Measurements from ENCODE around the gene PEX11B. TPM values are rescaled to one million over a fixed set of nuclear protein-coding genes. Genes with fewer than 3 reads are reported as not detected.

The PEX11B gene
- total RNA-seq, 1 experiment from 2014 or later, result 13.7 TPM

DNA sequence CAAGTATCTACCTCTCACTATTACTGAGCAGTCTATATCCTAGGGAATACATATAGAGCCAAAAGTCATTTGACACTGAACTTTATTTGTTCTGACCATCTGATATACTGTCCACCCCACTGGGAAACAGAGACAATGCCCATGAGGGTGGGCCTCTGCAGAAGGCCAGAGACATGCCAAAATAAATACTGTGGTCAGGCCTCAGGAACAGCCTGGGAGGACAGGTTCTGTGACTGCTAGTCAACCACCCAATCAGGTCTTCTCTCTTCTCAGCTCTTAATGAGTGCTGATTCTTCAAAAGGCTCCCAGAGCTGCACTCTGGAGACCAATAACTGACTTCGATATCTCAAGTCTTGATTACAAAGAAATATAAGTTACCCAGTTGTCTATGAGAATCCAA is 27.4 kb downstream of the PEX11B start:
- H3T11ph ChIP-seq (ENCODE audit: low read length), result no peak overlapping the region
- H3K23ac ChIP-seq (ENCODE audit: insufficient read length, low read depth, low read length), result no peak overlapping the region
- no peaks in the 10 kb centered on the region for H3K9me3 ChIP-seq (ENCODE audit: control insufficient read depth, low read depth, low read length)
- Mint-ChIP-seq H3K9me3 (no peaks in the 10 kb centered on the region), H3K27ac (no peak overlapping the region; a peak in 1 of 7 replicates), H3K36me3 (ENCODE audit: insufficient read depth in 1 of 3, low read depth in 3 of 3) (no peaks in the 10 kb centered on the region), H3K4me3 (no peak overlapping the region), H3K27me3 (ENCODE audit: low read depth) (peaks cover 11% of the 10 kb centered on the region), H3K4me1 (peaks cover 23% of the 10 kb centered on the region in 2 experiments)
- H3K79me1 ChIP-seq (ENCODE audit: insufficient read depth, low read depth, low read length, poor library complexity, severe bottlenecking), result no peaks in the 10 kb centered on the region
- no peak overlapping the region for H2AFZ ChIP-seq (ENCODE audit: low read length)
- H3K9ac ChIP-seq (ENCODE audit: extremely low read depth, insufficient read length, low read length), result no peak overlapping the region
- H3K18ac ChIP-seq (ENCODE audit: insufficient read length, low read depth, low read length), result no peak overlapping the region
- H3K23me2 ChIP-seq (ENCODE audit: insufficient read length, low read depth, low read length, poor library complexity, severe bottlenecking), result peaks cover 4% of the 10 kb centered on the region
- no peaks in the 10 kb centered on the region for H3K4me1 ChIP-seq (ENCODE audit: insufficient read depth, low read length)
- no peak overlapping the region for H3K4me2 ChIP-seq (ENCODE audit: insufficient read depth, insufficient read length, low read length)
- no peaks in the 10 kb centered on the region for H3K79me2 ChIP-seq (ENCODE audit: insufficient read depth, low read length)
- no peak overlapping the region for H3K14ac ChIP-seq (ENCODE audit: insufficient read depth, low read length)
- no peak for DNase-seq
- no peak overlapping the region for H2BK12ac ChIP-seq (ENCODE audit: insufficient read length, low read depth, low read length)
- no peak overlapping the region for H2BK120ac ChIP-seq (ENCODE audit: low read depth, low read length, poor library complexity, severe bottlenecking)
- H2BK20ac ChIP-seq (ENCODE audit: low read depth, low read length, poor library complexity, severe bottlenecking), result no peak overlapping the region
- no peak overlapping the region for H4K5ac ChIP-seq (ENCODE audit: insufficient read length, low read depth, low read length)
- no peak overlapping the region for H4K8ac ChIP-seq (replicated peaks; ENCODE audit: insufficient read length, low read depth, low read length)
- no peak overlapping the region for H3K4ac ChIP-seq (ENCODE audit: low read depth, low read length)
- no peak overlapping the region for H2AK5ac ChIP-seq (ENCODE audit: insufficient read length, low read length)
- H3K27me3 ChIP-seq (ENCODE audit: insufficient read depth, low read length), result no peaks in the 10 kb centered on the region
- WGBS (ENCODE audit: extremely low coverage, insufficient read length, low lambda C conversion rate), result no CpG with 5 or more reads among the region's 1 CpG
- TF ChIP-seq, protein P1, sequence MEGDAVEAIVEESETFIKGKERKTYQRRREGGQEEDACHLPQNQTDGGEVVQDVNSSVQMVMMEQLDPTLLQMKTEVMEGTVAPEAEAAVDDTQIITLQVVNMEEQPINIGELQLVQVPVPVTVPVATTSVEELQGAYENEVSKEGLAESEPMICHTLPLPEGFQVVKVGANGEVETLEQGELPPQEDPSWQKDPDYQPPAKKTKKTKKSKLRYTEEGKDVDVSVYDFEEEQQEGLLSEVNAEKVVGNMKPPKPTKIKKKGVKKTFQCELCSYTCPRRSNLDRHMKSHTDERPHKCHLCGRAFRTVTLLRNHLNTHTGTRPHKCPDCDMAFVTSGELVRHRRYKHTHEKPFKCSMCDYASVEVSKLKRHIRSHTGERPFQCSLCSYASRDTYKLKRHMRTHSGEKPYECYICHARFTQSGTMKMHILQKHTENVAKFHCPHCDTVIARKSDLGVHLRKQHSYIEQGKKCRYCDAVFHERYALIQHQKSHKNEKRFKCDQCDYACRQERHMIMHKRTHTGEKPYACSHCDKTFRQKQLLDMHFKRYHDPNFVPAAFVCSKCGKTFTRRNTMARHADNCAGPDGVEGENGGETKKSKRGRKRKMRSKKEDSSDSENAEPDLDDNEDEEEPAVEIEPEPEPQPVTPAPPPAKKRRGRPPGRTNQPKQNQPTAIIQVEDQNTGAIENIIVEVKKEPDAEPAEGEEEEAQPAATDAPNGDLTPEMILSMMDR (conservative IDR thresholded peaks at IDR 0.05), result no peak
- no peak overlapping the region for H3K27ac ChIP-seq (ENCODE audit: insufficient read length, low read depth, low read length)
- H2BK5ac ChIP-seq (ENCODE audit: insufficient read length, low read length), result no peak overlapping the region
- no peaks in the 10 kb centered on the region for H4K20me1 ChIP-seq (ENCODE audit: control insufficient read depth, insufficient read depth, insufficient read length)
- H4K91ac ChIP-seq (ENCODE audit: insufficient read length, low read depth, low read length), result no peak overlapping the region
- H3K56ac ChIP-seq (ENCODE audit: insufficient read length, low read depth, low read length), result no peak overlapping the region
- H2BK15ac ChIP-seq (ENCODE audit: low read depth, low read length), result no peak overlapping the region

All from H9 (cell line).